B cell (primary cell): ENCODE measurements around the gene COG5. TPM values are rescaled to one million over a fixed set of nuclear protein-coding genes. Genes with fewer than 3 reads are reported as not detected.
A peak's percentile ranks its signal among the peaks of the same experiment; 100 is the strongest.

Experiments
- ATAC-seq: fragments of 200-7000 bp; cut with Tn5 transposase; one replicate; pipeline ENCODE4 v1.10.0; 2021; ENCODE audit warnings: low read depth, mild to moderate bottlenecking, moderate number of reproducible peaks, moderate library complexity
- CTCF ChIA-PET: fragments of 350-600 bp; sonication (Branson Sonifier 250); formaldehyde crosslinking; loops from one replicate; lab custom pipeline; 2021; ENCODE audit warnings: antibody characterized with exemption, inconsistent platforms; lab: Charles Lee
- POLR2A ChIA-PET: fragments of 350-600 bp; sonication (Branson Sonifier 250); formaldehyde crosslinking; loops from one replicate; lab custom pipeline; 2021; ENCODE audit warnings: antibody characterized with exemption; lab: Charles Lee
- DNase-seq: peaks from one replicate; pipeline ENCODE4 v3.0.0; 2013
- H2AFZ ChIP-seq: 2 replicates; pipeline ENCODE4 v1.6.1; 2012; ENCODE audit warnings: mild to moderate bottlenecking, low read depth, low read length; ENCODE audit not compliant: insufficient read depth, poor library complexity, severe bottlenecking
- H3K27ac ChIP-seq, 2 donors: 1 replicate in 1 of 2; 2 replicates in 1 of 2; pipeline ENCODE4 v1.5.1; 2012 to 2013; ENCODE audit warnings: low read length in 2 of 2, mild to moderate bottlenecking in 2 of 2, moderate library complexity in 1 of 2
- H3K27me3 ChIP-seq, 4 experiments: fragments of 200-600 bp in 1 of 4; sonication (generic) in 1 of 4; replicated peaks in 1 of 4; 1 replicate in 2 of 4; 2 replicates in 2 of 4; pipeline versions ENCODE4 v1.6.1 to v1.7.0; 2013 to 2016; ENCODE audit warnings: low read length in 3 of 4, mild to moderate bottlenecking in 2 of 4, mixed read lengths in 1 of 4, moderate library complexity in 1 of 4; ENCODE audit not compliant: insufficient read depth in 4 of 4, control insufficient read depth in 3 of 4; ENCODE audit errors: control extremely low read depth in 1 of 4
- H3K36me3 ChIP-seq, 2 experiments: replicated peaks in 1 of 2; 1 replicate in 1 of 2; 2 replicates in 1 of 2; pipeline versions ENCODE4 v1.6.1 to v1.7.1; 2013; ENCODE audit warnings: low read length in 1 of 2; ENCODE audit not compliant: insufficient read depth in 2 of 2, control insufficient read depth in 1 of 2; ENCODE audit errors: control extremely low read depth in 1 of 2, extremely low read depth in 1 of 2
- H3K4me1 ChIP-seq, 2 donors: fragments of 200-600 bp in 1 of 2; sonication (generic) in 1 of 2; 1 replicate in 1 of 2; 2 replicates in 1 of 2; pipeline versions ENCODE4 v1.5.1 to v1.6.1; 2013 to 2017; ENCODE audit warnings: low read length in 2 of 2; ENCODE audit not compliant: control insufficient read depth in 2 of 2, insufficient read depth in 2 of 2
- H3K4me2 ChIP-seq: replicated peaks from 2 replicates; pipeline ENCODE3; 2012; ENCODE audit warnings: mild to moderate bottlenecking, low read depth, low read length; ENCODE audit not compliant: poor library complexity, severe bottlenecking
- H3K4me3 ChIP-seq, 5 experiments: fragments of 200-600 bp in 1 of 5; sonication (generic) in 1 of 5; 1 replicate in 3 of 5; 2 replicates in 2 of 5; pipeline versions ENCODE4 v1.5.1 to v1.7.0; 2011 to 2016; ENCODE audit warnings: low read length in 4 of 5, mild to moderate bottlenecking in 4 of 5, low read depth in 2 of 5, control low read depth in 1 of 5, moderate library complexity in 1 of 5; ENCODE audit not compliant: insufficient read depth in 1 of 5; ENCODE audit errors: control extremely low read depth in 1 of 5, extremely low read depth in 1 of 5
- H3K79me2 ChIP-seq: fragments of 200-600 bp; sonication (generic); one replicate; pipeline ENCODE4 v1.6.0; 2016; ENCODE audit warnings: low read length; ENCODE audit not compliant: control insufficient read depth, insufficient read depth
- H3K9ac ChIP-seq: fragments of 200-600 bp; sonication (generic); 2 replicates; pipeline ENCODE4 v1.6.1; 2017; ENCODE audit warnings: mild to moderate bottlenecking, low read length, moderate library complexity
- H3K9me3 ChIP-seq, 3 donors: one replicate each; pipeline versions ENCODE4 v1.6.1 to v1.7.1; 2013; ENCODE audit warnings: low read length in 2 of 3; ENCODE audit not compliant: control insufficient read depth in 2 of 3, insufficient read depth in 1 of 3; ENCODE audit errors: control extremely low read depth in 1 of 3
- H4K20me1 ChIP-seq: 2 replicates; pipeline ENCODE4 v1.6.0; 2012; ENCODE audit warnings: mild to moderate bottlenecking, low read length; ENCODE audit not compliant: insufficient read depth, control insufficient read depth, poor library complexity, severe bottlenecking
- H3K27ac Mint-ChIP-seq: one replicate; pipeline ENCODE4 v1.8.0; 2021; ENCODE audit warnings: mixed read lengths
- H3K27me3 Mint-ChIP-seq: one replicate; pipeline ENCODE4 v1.8.0; 2021; ENCODE audit warnings: mixed read lengths
- H3K4me1 Mint-ChIP-seq: one replicate; pipeline ENCODE4 v1.8.0; 2021; ENCODE audit warnings: mixed read lengths
- H3K4me3 Mint-ChIP-seq: one replicate; pipeline ENCODE4 v1.8.0; 2021; ENCODE audit warnings: mixed read lengths
- H3K9me3 Mint-ChIP-seq: one replicate; pipeline ENCODE4 v1.8.0; 2022; ENCODE audit warnings: mixed read lengths; ENCODE audit not compliant: insufficient read depth
- CTCF ChIP-seq: fragments of 200-600 bp; IDR thresholded peaks from one replicate; pipeline ENCODE4 v1.8.0; 2022; ENCODE audit warnings: antibody characterized with exemption, mild to moderate bottlenecking
- EZH2 ChIP-seq: IDR thresholded peaks from 2 replicates; pipeline ENCODE4 v1.6.1; 2012; ENCODE audit warnings: borderline replicate concordance, low read depth, mild to moderate bottlenecking, moderate library complexity, low read length; ENCODE audit not compliant: insufficient read depth, poor library complexity, severe bottlenecking
- WGBS: methylation state at CpG from one replicate; pipeline ENCODE4 v1.1.5; 2013; ENCODE audit warnings: missing lambda C conversion rate; ENCODE audit not compliant: insufficient coverage; 5-methylcytosine and 5-hydroxymethylcytosine counted together
- intact Hi-C: fragments of 100-400 bp; cut with micrococcal nuclease; formaldehyde crosslinking; loops from one replicate; pipeline ENCODE4 v1.10.0; 2022
- polyA plus RNA-seq: library from polyadenylated mRNA; depleted of rRNA; stranded (reverse); fragments of >200 nt; gene quantifications from 2 replicates; pipeline ENCODE4 v1.2.3, GENCODE V29; 2012
- total RNA-seq, 2 donors: library from RNA; stranded (reverse); fragments of 120-200 nt in 1 of 2; gene quantifications; 1 replicate in 1 of 2; 2 replicates in 1 of 2; pipeline versions ENCODE4 v1.2.3 to v1.2.4, GENCODE V29; 2013 to 2022

The COG5 gene
- total and polyA plus RNA-seq, 2 donors (not counting 1 experiment from before 2014, with no cell fraction given) = 7.0 to 73.0 TPM

- TF ChIP-seq CTCF = no peak
- TF ChIP-seq EZH2 = no peak
- ChIA-PET CTCF (interaction anchor here (1.1 to 7.6 kb wide), 6 partner anchors 11 to 573 kb away, joined by 3 to 108 read pairs (median 8); partner anchors contain the start of genes CBLL1, CCDC71L and PIK3CG), POLR2A (interaction anchor here (0.7 to 2.5 kb wide), 6 partner anchors 38 to 885 kb away, joined by 3 to 38 read pairs (median 18); partner anchors contain the start of genes CBLL1, COG5, DUS4L and NAMPT)
- intact Hi-C loops = no loop called here
- Histone ChIP-seq H4K20me1 (peaks cover 54% of the 10 kb centered on the region), H3K9ac (peak overlapping the region; percentile 100), H3K4me3 (peak overlapping the region; percentile 87 to 97 (median 94)), H2AFZ (peak overlapping the region; percentile 9), H3K36me3 (peaks cover 6 to 11% of the 10 kb centered on the region in 2 experiments), H3K4me2 (peak overlapping the region; percentile 88), H3K27ac (peak overlapping the region; percentile 98 to 99), H3K79me2 (peaks cover 63% of the 10 kb centered on the region), H3K27me3 (no peaks in the 10 kb centered on the region), H3K4me1 (peaks cover 35 to 55% of the 10 kb centered on the region in 2 donors), H3K9me3 (no peaks in the 10 kb centered on the region)
- Mint-ChIP-seq H3K4me1 (peaks cover 54% of the 10 kb centered on the region), H3K4me3 (peak overlapping the region; percentile 94), H3K27me3 (peaks cover 2% of the 10 kb centered on the region), H3K9me3 (no peaks in the 10 kb centered on the region), H3K27ac (peak overlapping the region; percentile 100)
- 6% methylated on average over 6 of the region's 13 CpGs for WGBS
- DNase-seq (peak; percentile 49), ATAC-seq (no peak)
Measured at GRCh38 chr7:107170051-107170915, 393.4 kb downstream of the COG5 start.
